ENCODE measurements around the gene PNPLA8.

GRCh38 chr7:108525327-108525984 lies 479 bp downstream of the PNPLA8 start:
- TF ChIP-seq CTCF (conservative IDR thresholded peaks at IDR 0.05; ENCODE audit: low read length) = no peak
- no peak for TF ChIP-seq EZH2phosphoT487 (IDR thresholded peaks at IDR 0.05; ENCODE audit: borderline replicate concordance)

All from Loucy (cell line).